ENCODE data around the gene C1QL4.
"Not testable (repeated sequence)": the region's sequence is repeated elsewhere in the genome, so short reads cannot be mapped to it uniquely, and the experiment has no call there.

The C1QL4 gene

GRCh38 chr12:49336645-49337584 lies at the start of gene C1QL4:
C1QL4 (minus strand) TSS chr12:49337188; CDS start chr12:49336477, 711 bp downstream.
- no peak within 1 kb of the TSS for H3K27ac Mint-ChIP-seq
- peak within 1 kb of the TSS; percentile 59 for H3K4me3 Mint-ChIP-seq
- H3K36me3 Mint-ChIP-seq (ENCODE audit: low read depth) = peaks cover under 1% of the 10 kb centered on the region
- peak; percentile 93 for DNase-seq
- no peaks in the 10 kb centered on the region for H3K9me3 Mint-ChIP-seq
- H3K27me3 Mint-ChIP-seq = peaks cover 91% of the 10 kb centered on the region
- peaks cover 18% of the 10 kb centered on the region for H3K4me1 Mint-ChIP-seq (ENCODE audit: low read depth)

- H3K9me3 Mint-ChIP-seq; H3K27me3 Mint-ChIP-seq; H3K4me3 Mint-ChIP-seq; H3K27ac Mint-ChIP-seq; H3K36me3 Mint-ChIP-seq (ENCODE audit: low read depth); H3K4me1 Mint-ChIP-seq (ENCODE audit: low read depth); DNase-seq: not testable (repeated sequence)
Measured at GRCh38 chr12:49380184-49380583, 43.2 kb upstream of the C1QL4 start.

GRCh38 chr12:49377386-49377785 lies 40.4 kb upstream of the C1QL4 start:
- H3K27ac Mint-ChIP-seq = no peak overlapping the region
- peaks cover 6% of the 10 kb centered on the region for H3K4me1 Mint-ChIP-seq (ENCODE audit: low read depth)
- H3K36me3 Mint-ChIP-seq (ENCODE audit: low read depth) = no peaks in the 10 kb centered on the region

GRCh38 chr12:49375406-49375805 lies 38.4 kb upstream of the C1QL4 start:
- Mint-ChIP-seq H3K4me3 (no peak overlapping the region), H3K9me3 (no peaks in the 10 kb centered on the region), H3K27ac (no peak overlapping the region), H3K27me3 (no peaks in the 10 kb centered on the region), H3K36me3 (ENCODE audit: low read depth) (no peaks in the 10 kb centered on the region), H3K4me1 (ENCODE audit: low read depth) (peaks cover 9% of the 10 kb centered on the region)
- DNase-seq = no peak

More at GRCh38 chr12:49377386-49377785, 40.4 kb upstream of the C1QL4 start:
- H3K4me3 Mint-ChIP-seq = no peak overlapping the region
- no peaks in the 10 kb centered on the region for H3K27me3 Mint-ChIP-seq
- DNase-seq = no peak
- no peaks in the 10 kb centered on the region for H3K9me3 Mint-ChIP-seq

- no peak overlapping the region for H3K4me3 Mint-ChIP-seq
- H3K9me3 Mint-ChIP-seq = no peaks in the 10 kb centered on the region
- no peak overlapping the region for H3K27ac Mint-ChIP-seq
- H3K27me3 Mint-ChIP-seq = no peaks in the 10 kb centered on the region
- no peak for DNase-seq
- peaks cover 7% of the 10 kb centered on the region for H3K36me3 Mint-ChIP-seq (ENCODE audit: low read depth)
- peaks cover 44% of the 10 kb centered on the region for H3K4me1 Mint-ChIP-seq (ENCODE audit: low read depth)
Measured at GRCh38 chr12:49370539-49370938, 33.6 kb upstream of the C1QL4 start.

- Mint-ChIP-seq H3K27ac (peak overlapping the region; percentile 30), H3K9me3 (no peaks in the 10 kb centered on the region), H3K27me3 (no peaks in the 10 kb centered on the region), H3K36me3 (ENCODE audit: low read depth) (peaks cover 7% of the 10 kb centered on the region), H3K4me3 (no peak overlapping the region), H3K4me1 (ENCODE audit: low read depth) (peaks cover 43% of the 10 kb centered on the region)
- no peak for DNase-seq
Measured at GRCh38 chr12:49369411-49370145, 32.6 kb upstream of the C1QL4 start.

GRCh38 chr12:49368240-49368600 lies 31.2 kb upstream of the C1QL4 start:
- no peak for DNase-seq
- peak overlapping the region; percentile 94 for H3K4me3 Mint-ChIP-seq
- H3K9me3 Mint-ChIP-seq = no peaks in the 10 kb centered on the region
- no peak overlapping the region for H3K27ac Mint-ChIP-seq
- peaks cover 42% of the 10 kb centered on the region for H3K4me1 Mint-ChIP-seq (ENCODE audit: low read depth)
- H3K27me3 Mint-ChIP-seq = no peaks in the 10 kb centered on the region
- peaks cover 7% of the 10 kb centered on the region for H3K36me3 Mint-ChIP-seq (ENCODE audit: low read depth)

- no peak for DNase-seq
- Mint-ChIP-seq H3K4me3 (peak within 1 kb of the TSS; percentile 94), H3K36me3 (ENCODE audit: low read depth) (peaks cover 7% of the 10 kb centered on the region), H3K4me1 (ENCODE audit: low read depth) (peaks cover 42% of the 10 kb centered on the region), H3K27ac (peak within 1 kb of the TSS; percentile 98), H3K9me3 (no peaks in the 10 kb centered on the region), H3K27me3 (no peaks in the 10 kb centered on the region)
Measured at GRCh38 chr12:49367381-49368239, 30.6 kb upstream of the C1QL4 start, which contains the start of gene SPATS2. SPATS2 (plus strand) TSS chr12:49367462; CDS start chr12:49461013, 93,551 bp downstream.

GRCh38 chr12:49366652-49367380 lies 29.8 kb upstream of the C1QL4 start:
- peaks cover 7% of the 10 kb centered on the region for H3K36me3 Mint-ChIP-seq (ENCODE audit: low read depth)
- peak; percentile 92 for DNase-seq
- no peaks in the 10 kb centered on the region for H3K9me3 Mint-ChIP-seq
- peak overlapping the region; percentile 98 for H3K27ac Mint-ChIP-seq
- H3K4me1 Mint-ChIP-seq (ENCODE audit: low read depth) = peaks cover 42% of the 10 kb centered on the region
- H3K27me3 Mint-ChIP-seq = no peaks in the 10 kb centered on the region
- H3K4me3 Mint-ChIP-seq = peak overlapping the region; percentile 94

GRCh38 chr12:49366096-49366651 lies 29.2 kb upstream of the C1QL4 start:
- no peaks in the 10 kb centered on the region for H3K9me3 Mint-ChIP-seq
- peak overlapping the region; percentile 94 for H3K4me3 Mint-ChIP-seq
- H3K27ac Mint-ChIP-seq = peak overlapping the region; percentile 98
- peaks cover 42% of the 10 kb centered on the region for H3K4me1 Mint-ChIP-seq (ENCODE audit: low read depth)
- H3K36me3 Mint-ChIP-seq (ENCODE audit: low read depth) = peaks cover 7% of the 10 kb centered on the region
- H3K27me3 Mint-ChIP-seq = no peaks in the 10 kb centered on the region
- DNase-seq = no peak

- H3K9me3 Mint-ChIP-seq = no peaks in the 10 kb centered on the region
- no peaks in the 10 kb centered on the region for H3K27me3 Mint-ChIP-seq
- peak overlapping the region; percentile 20 for H3K27ac Mint-ChIP-seq
- H3K4me3 Mint-ChIP-seq = peak overlapping the region; percentile 94
- H3K4me1 Mint-ChIP-seq (ENCODE audit: low read depth) = peaks cover 40% of the 10 kb centered on the region
- DNase-seq = no peak
- peaks cover 7% of the 10 kb centered on the region for H3K36me3 Mint-ChIP-seq (ENCODE audit: low read depth)
Measured at GRCh38 chr12:49365542-49365941, 28.6 kb upstream of the C1QL4 start.

GRCh38 chr12:49364989-49365388 lies 28.0 kb upstream of the C1QL4 start:
- Mint-ChIP-seq H3K36me3 (ENCODE audit: low read depth) (peaks cover 7% of the 10 kb centered on the region), H3K9me3 (no peaks in the 10 kb centered on the region), H3K27ac (no peak overlapping the region), H3K4me1 (ENCODE audit: low read depth) (peaks cover 34% of the 10 kb centered on the region), H3K4me3 (no peak overlapping the region), H3K27me3 (no peaks in the 10 kb centered on the region)
- DNase-seq = no peak

- Mint-ChIP-seq H3K9me3 (no peaks in the 10 kb centered on the region), H3K27ac (no peak overlapping the region), H3K4me1 (ENCODE audit: low read depth) (peaks cover 12% of the 10 kb centered on the region), H3K27me3 (peaks cover 7% of the 10 kb centered on the region), H3K36me3 (ENCODE audit: low read depth) (peaks cover 7% of the 10 kb centered on the region), H3K4me3 (no peak overlapping the region)
- DNase-seq = no peak
Measured at GRCh38 chr12:49362077-49362476, 25.1 kb upstream of the C1QL4 start.

Data from activated T-cell treated with anti-CD3 and anti-CD28 coated beads, Interleukin-2, amount 50 U/mL, for 24 hours (primary cell).